Stimulated activated naive CD4-positive, alpha-beta T cell treated with Interleukin-2 at 50 U/mL for 16 hours (primary cell): ENCODE results near the gene TPCN2.
A peak's percentile ranks its signal among the peaks of the same experiment; 100 is the strongest.

Source experiments
- DNase-seq: peaks from one replicate; lab custom pipeline; 2025; lab: John Stamatoyannopoulos, UW

The TPCN2 gene

GRCh38 chr11:69010964-69011623 is 37.6 kb upstream of the TPCN2 start:
- DNase-seq, result peak; percentile 5

GRCh38 chr11:69011624-69012091 is 37.1 kb upstream of the TPCN2 start:
- no peak for DNase-seq

- DNase-seq, result no peak
Observed at GRCh38 chr11:69012092-69013008, 36.4 kb upstream of the TPCN2 start.

- no peak for DNase-seq
Observed at GRCh38 chr11:69013009-69013951, 35.5 kb upstream of the TPCN2 start, which contains the start of gene MRGPRF. Gene MRGPRF (minus strand): TSS chr11:69013246. CDS start chr11:69009901, 3,345 bp downstream.

- no peak for DNase-seq
Observed at GRCh38 chr11:69014084-69014851, 34.5 kb upstream of the TPCN2 start.

GRCh38 chr11:69014898-69015549 is 33.7 kb upstream of the TPCN2 start:
- DNase-seq, result no peak

- no peak for DNase-seq
Observed at GRCh38 chr11:69017951-69018350, 30.8 kb upstream of the TPCN2 start.

- no peak for DNase-seq
Observed at GRCh38 chr11:69018924-69019323, 29.8 kb upstream of the TPCN2 start.

- DNase-seq, result no peak
Observed at GRCh38 chr11:69022260-69022659, 26.5 kb upstream of the TPCN2 start.

- DNase-seq, result no peak
Observed at GRCh38 chr11:69024509-69024908, 24.2 kb upstream of the TPCN2 start.

GRCh38 chr11:69027704-69028372 is 20.9 kb upstream of the TPCN2 start:
- no peak for DNase-seq

- no peak for DNase-seq
Observed at GRCh38 chr11:69030301-69030700, 18.4 kb upstream of the TPCN2 start.

GRCh38 chr11:69032833-69033232 is 15.9 kb upstream of the TPCN2 start:
- no peak for DNase-seq

GRCh38 chr11:69033431-69033830 is 15.3 kb upstream of the TPCN2 start:
- DNase-seq, result no peak

GRCh38 chr11:69034123-69034867 is 14.4 kb upstream of the TPCN2 start:
- no peak for DNase-seq

- no peak for DNase-seq
Observed at GRCh38 chr11:69035150-69035945, 13.4 kb upstream of the TPCN2 start.

- DNase-seq, result no peak
Observed at GRCh38 chr11:69035946-69036340, 12.8 kb upstream of the TPCN2 start.

GRCh38 chr11:69037074-69037473 is 11.7 kb upstream of the TPCN2 start:
- DNase-seq, result no peak

- DNase-seq, result no peak
Observed at GRCh38 chr11:69037544-69037943, 11.2 kb upstream of the TPCN2 start.
